ENCODE measurements around the gene TMEM150A.

- TF ChIP-seq, protein P1, sequence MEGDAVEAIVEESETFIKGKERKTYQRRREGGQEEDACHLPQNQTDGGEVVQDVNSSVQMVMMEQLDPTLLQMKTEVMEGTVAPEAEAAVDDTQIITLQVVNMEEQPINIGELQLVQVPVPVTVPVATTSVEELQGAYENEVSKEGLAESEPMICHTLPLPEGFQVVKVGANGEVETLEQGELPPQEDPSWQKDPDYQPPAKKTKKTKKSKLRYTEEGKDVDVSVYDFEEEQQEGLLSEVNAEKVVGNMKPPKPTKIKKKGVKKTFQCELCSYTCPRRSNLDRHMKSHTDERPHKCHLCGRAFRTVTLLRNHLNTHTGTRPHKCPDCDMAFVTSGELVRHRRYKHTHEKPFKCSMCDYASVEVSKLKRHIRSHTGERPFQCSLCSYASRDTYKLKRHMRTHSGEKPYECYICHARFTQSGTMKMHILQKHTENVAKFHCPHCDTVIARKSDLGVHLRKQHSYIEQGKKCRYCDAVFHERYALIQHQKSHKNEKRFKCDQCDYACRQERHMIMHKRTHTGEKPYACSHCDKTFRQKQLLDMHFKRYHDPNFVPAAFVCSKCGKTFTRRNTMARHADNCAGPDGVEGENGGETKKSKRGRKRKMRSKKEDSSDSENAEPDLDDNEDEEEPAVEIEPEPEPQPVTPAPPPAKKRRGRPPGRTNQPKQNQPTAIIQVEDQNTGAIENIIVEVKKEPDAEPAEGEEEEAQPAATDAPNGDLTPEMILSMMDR (conservative IDR thresholded peaks at IDR 0.05; ENCODE audit: low read length): no peak
- TF ChIP-seq EZH2phosphoT487 (IDR thresholded peaks at IDR 0.05; ENCODE audit: borderline replicate concordance): no peak
These were observed 48.6 kb upstream of the TMEM150A start for GRCh38 chr2:85651097-85651496.

All from Loucy (cell line).